HS-27A (cell line): ENCODE data around the gene PLEKHG4B.
"Not testable (repeated sequence)": the region's sequence is repeated elsewhere in the genome, so short reads cannot be mapped to it uniquely, and the experiment has no call there.

Experiments
- DNase-seq: peaks from one replicate; pipeline ENCODE4 v3.0.0-alpha.2; 2012; ENCODE audit warnings: low read depth, missing footprints

The PLEKHG4B gene

GRCh38 chr5:95241-95980 is 3.4 kb downstream of the PLEKHG4B start:
- DNase-seq = no peak

GRCh38 chr5:96976-97660 is 5.2 kb downstream of the PLEKHG4B start:
- no peak for DNase-seq

- DNase-seq = no peak
Observed at GRCh38 chr5:99815-100214, 7.8 kb downstream of the PLEKHG4B start.

GRCh38 chr5:102411-103043 is 10.6 kb downstream of the PLEKHG4B start:
- DNase-seq = no peak

GRCh38 chr5:104106-104505 is 12.1 kb downstream of the PLEKHG4B start:
- not testable (repeated sequence) for DNase-seq

- no peak for DNase-seq
Observed at GRCh38 chr5:104778-105296, 12.9 kb downstream of the PLEKHG4B start.

- DNase-seq = no peak
Observed at GRCh38 chr5:105504-106070, 13.6 kb downstream of the PLEKHG4B start.

- DNase-seq = no peak
Observed at GRCh38 chr5:106587-106986, 14.6 kb downstream of the PLEKHG4B start.

- DNase-seq = no peak
Observed at GRCh38 chr5:107526-107925, 15.6 kb downstream of the PLEKHG4B start.

- DNase-seq = no peak
Observed at GRCh38 chr5:109826-110225, 17.9 kb downstream of the PLEKHG4B start.

GRCh38 chr5:110270-110888 is 18.4 kb downstream of the PLEKHG4B start:
- no peak for DNase-seq

GRCh38 chr5:111171-111570 is 19.2 kb downstream of the PLEKHG4B start:
- no peak for DNase-seq

GRCh38 chr5:119486-120097 is 27.6 kb downstream of the PLEKHG4B start:
- no peak for DNase-seq

- DNase-seq = no peak
Observed at GRCh38 chr5:121432-121831, 29.5 kb downstream of the PLEKHG4B start.

- DNase-seq = no peak
Observed at GRCh38 chr5:125815-126214, 33.8 kb downstream of the PLEKHG4B start.

- DNase-seq = no peak
Observed at GRCh38 chr5:126806-127205, 34.8 kb downstream of the PLEKHG4B start.

- DNase-seq = no peak
Observed at GRCh38 chr5:127886-128285, 35.9 kb downstream of the PLEKHG4B start.

GRCh38 chr5:128446-128845 is 36.5 kb downstream of the PLEKHG4B start:
- no peak for DNase-seq

GRCh38 chr5:129148-129547 is 37.2 kb downstream of the PLEKHG4B start:
- no peak for DNase-seq

GRCh38 chr5:129820-130219 is 37.9 kb downstream of the PLEKHG4B start:
- DNase-seq = peak; percentile 17

GRCh38 chr5:130601-131131 is 38.7 kb downstream of the PLEKHG4B start:
- no peak for DNase-seq
